GM12878 (cell line): ENCODE results near the gene TTC22.

Source experiments
- BACH1 ChIP-seq: fragments of 450-650 bp; IDR thresholded peaks from 2 replicates; pipeline ENCODE4 v1.6.1; 2017; ENCODE audit warnings: mild to moderate bottlenecking, borderline replicate concordance
- MXI1 ChIP-seq: fragments of 150-350 bp; IDR thresholded peaks from 2 replicates; pipeline ENCODE4 v1.6.1; 2011; ENCODE audit warnings: low read depth, mild to moderate bottlenecking, inconsistent platforms, low read length, improper control_type of control experiment
- NFIC ChIP-seq: IDR thresholded peaks from 2 replicates; pipeline ENCODE4 v1.6.1; 2012; ENCODE audit warnings: low read depth, mild to moderate bottlenecking, inconsistent platforms, low read length, moderate library complexity
- NFYB ChIP-seq: IDR thresholded peaks from 2 replicates; pipeline ENCODE4 v1.6.1; 2011; ENCODE audit warnings: low read depth, mild to moderate bottlenecking, low read length, improper control_type of control experiment, moderate library complexity; ENCODE audit not compliant: insufficient read depth
- TCF12 ChIP-seq: IDR thresholded peaks from 2 replicates; pipeline ENCODE4 v1.6.1; 2011; ENCODE audit warnings: low read depth, mild to moderate bottlenecking, low read length
- TF ChIP-seq, protein P1 (sequence below), 3 experiments: IDR thresholded peaks in 2 of 3; conservative IDR thresholded peaks in 1 of 3; 2 replicates each; pipeline ENCODE4 v1.5.1; 2011; ENCODE audit warnings: low read depth in 3 of 3, low read length in 3 of 3, mild to moderate bottlenecking in 3 of 3, control low read depth in 2 of 3, moderate library complexity in 2 of 3, inconsistent platforms in 1 of 3, mixed read lengths in 1 of 3; ENCODE audit not compliant: control insufficient read depth in 2 of 3, insufficient read depth in 1 of 3; ENCODE audit errors: extremely low read depth in 1 of 3

DNA sequence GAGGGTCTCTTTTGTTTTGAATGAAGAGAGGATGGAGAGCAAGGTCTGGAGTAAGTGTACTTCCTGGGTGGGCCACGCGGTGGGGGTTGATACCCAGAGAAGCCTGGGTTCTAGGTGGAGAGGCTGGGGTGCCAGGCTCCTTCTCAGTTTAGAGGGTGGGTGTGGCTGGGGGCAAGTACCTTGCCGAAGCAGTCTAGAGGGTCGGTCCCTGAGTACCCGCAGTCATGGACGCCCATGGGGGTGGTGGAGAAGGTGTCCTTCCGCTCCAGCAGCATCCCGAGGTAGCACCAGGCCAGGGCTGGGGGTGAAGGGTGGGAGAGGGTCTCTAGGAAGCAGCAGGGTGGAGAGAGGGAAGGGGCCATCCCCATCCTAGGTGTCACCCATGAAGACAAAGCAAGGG, 14.3 kb downstream of the TTC22 start:
- TF ChIP-seq, protein P1, sequence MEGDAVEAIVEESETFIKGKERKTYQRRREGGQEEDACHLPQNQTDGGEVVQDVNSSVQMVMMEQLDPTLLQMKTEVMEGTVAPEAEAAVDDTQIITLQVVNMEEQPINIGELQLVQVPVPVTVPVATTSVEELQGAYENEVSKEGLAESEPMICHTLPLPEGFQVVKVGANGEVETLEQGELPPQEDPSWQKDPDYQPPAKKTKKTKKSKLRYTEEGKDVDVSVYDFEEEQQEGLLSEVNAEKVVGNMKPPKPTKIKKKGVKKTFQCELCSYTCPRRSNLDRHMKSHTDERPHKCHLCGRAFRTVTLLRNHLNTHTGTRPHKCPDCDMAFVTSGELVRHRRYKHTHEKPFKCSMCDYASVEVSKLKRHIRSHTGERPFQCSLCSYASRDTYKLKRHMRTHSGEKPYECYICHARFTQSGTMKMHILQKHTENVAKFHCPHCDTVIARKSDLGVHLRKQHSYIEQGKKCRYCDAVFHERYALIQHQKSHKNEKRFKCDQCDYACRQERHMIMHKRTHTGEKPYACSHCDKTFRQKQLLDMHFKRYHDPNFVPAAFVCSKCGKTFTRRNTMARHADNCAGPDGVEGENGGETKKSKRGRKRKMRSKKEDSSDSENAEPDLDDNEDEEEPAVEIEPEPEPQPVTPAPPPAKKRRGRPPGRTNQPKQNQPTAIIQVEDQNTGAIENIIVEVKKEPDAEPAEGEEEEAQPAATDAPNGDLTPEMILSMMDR (IDR thresholded peaks at IDR 0.05 in 2 of 3, conservative IDR thresholded peaks at IDR 0.05 in 1 of 3; ENCODE audit: control insufficient read depth in 2 of 3, extremely low read depth in 1 of 3, insufficient read depth in 1 of 3, low read depth in 3 of 3, low read length in 3 of 3): no peak
- TF ChIP-seq TCF12 (no peak), NFIC (no peak), BACH1 (no peak), NFYB (no peak), MXI1 (no peak)
